NB4 (cell line): Measurements from ENCODE around the gene PDYN.

Experiments used
- DNase-seq: peaks from one replicate; pipeline ENCODE4 v3.0.0; 2010; ENCODE audit warnings: low read depth
- H3K4me3 ChIP-seq: one replicate; pipeline ENCODE4 v1.5.1; 2011; ENCODE audit warnings: mild to moderate bottlenecking, low read depth, low read length, moderate library complexity
- MAX ChIP-seq: IDR thresholded peaks from 2 replicates; pipeline ENCODE4 v1.6.1; 2011; ENCODE audit warnings: low read depth, low read length
- MYC ChIP-seq: IDR thresholded peaks from 2 replicates; pipeline ENCODE4 v1.6.1; 2011; ENCODE audit warnings: low read depth, low read length
- POLR2A ChIP-seq: IDR thresholded peaks from 2 replicates; pipeline ENCODE4 v1.6.1; 2011; ENCODE audit warnings: mild to moderate bottlenecking; ENCODE audit not compliant: insufficient read length; ENCODE audit errors: extremely low read depth
- TF ChIP-seq, protein P1 (sequence below): IDR thresholded peaks from one replicate; pipeline ENCODE4 v1.5.1; 2012; ENCODE audit warnings: low read depth, low read length

PDYN gene

DNA sequence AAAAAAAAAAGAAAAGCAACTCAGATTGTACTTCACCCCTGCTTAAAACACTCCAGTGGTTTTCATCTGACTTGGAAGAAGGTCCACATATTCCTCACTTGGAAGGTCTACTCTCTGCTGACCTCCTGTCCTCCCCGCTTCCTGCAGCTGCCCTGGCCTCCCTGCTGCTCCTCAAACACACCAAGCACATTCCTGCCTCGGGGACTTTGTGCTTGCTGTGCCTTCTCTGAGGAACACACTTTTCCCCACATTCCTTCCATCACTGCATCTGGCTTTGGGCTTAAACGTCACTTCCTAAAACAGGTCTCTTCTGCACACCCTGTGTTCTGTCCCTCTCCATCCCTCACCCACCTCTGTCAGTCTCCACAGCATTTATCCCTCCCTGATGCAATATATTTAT is 4.9 kb upstream of the PDYN start:
- TF ChIP-seq MYC, result no peak
- no peak for TF ChIP-seq POLR2A
- TF ChIP-seq, protein P1, sequence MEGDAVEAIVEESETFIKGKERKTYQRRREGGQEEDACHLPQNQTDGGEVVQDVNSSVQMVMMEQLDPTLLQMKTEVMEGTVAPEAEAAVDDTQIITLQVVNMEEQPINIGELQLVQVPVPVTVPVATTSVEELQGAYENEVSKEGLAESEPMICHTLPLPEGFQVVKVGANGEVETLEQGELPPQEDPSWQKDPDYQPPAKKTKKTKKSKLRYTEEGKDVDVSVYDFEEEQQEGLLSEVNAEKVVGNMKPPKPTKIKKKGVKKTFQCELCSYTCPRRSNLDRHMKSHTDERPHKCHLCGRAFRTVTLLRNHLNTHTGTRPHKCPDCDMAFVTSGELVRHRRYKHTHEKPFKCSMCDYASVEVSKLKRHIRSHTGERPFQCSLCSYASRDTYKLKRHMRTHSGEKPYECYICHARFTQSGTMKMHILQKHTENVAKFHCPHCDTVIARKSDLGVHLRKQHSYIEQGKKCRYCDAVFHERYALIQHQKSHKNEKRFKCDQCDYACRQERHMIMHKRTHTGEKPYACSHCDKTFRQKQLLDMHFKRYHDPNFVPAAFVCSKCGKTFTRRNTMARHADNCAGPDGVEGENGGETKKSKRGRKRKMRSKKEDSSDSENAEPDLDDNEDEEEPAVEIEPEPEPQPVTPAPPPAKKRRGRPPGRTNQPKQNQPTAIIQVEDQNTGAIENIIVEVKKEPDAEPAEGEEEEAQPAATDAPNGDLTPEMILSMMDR, result no peak
- TF ChIP-seq MAX, result no peak
- no peak for DNase-seq
- no peak overlapping the region for H3K4me3 ChIP-seq

DNA sequence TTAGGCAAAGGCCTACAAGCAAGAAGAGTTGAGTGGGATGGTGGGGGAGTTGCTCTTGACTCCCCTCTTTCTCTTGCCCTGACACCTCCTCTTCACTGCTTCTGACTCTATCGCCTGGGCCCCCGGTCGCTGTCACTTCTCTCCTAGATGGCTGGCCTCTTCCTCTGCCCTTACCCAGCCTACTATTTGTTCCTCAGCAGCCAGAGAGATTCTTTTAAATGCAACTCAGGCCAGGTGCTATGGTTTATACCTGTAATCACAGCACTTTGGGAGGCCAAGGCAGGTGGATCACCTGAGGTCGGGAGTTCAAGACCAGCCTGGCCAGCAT is 4.3 kb upstream of the PDYN start:
- TF ChIP-seq MYC (no peak), MAX (no peak), POLR2A (no peak)
- TF ChIP-seq, protein P1, result no peak
- DNase-seq, result no peak
- H3K4me3 ChIP-seq, result no peak overlapping the region

DNA sequence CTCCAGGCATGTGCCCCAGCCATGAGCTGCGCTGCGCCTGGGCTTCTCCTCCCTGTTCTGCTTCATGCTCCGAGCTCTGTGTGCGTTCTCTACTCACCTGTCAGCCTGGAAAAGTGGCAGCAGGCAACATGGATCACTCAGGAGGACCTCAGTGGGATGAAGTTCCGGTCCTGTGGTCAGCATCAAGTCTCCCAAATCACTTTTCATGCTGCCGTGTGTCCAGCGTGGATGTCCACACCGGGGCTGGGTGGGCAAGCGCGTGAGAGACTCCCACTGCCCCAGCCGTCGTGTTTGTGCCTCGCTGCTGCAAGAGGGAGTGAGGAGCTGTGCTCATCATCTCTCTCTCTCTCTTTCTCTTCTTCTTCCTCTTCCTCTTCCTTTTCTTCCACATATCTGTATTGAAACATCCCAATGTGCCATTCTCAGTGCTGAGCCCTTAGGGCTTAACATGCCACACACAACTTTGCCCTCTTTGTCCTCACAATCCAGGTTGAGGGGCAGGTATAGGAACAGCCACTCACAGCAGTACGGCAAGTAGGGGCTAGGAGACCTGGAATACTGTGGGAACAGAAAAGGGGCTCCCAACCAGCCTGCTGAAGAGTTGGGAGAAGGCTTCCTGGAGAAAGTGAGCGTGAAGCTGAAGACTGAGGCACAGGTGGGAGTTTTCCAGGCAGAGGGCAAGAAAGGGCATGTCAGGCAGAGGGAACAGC is 3.8 kb upstream of the PDYN start:
- TF ChIP-seq POLR2A (no peak), MYC (no peak), MAX (no peak)
- TF ChIP-seq, protein P1, result no peak
- DNase-seq, result no peak
- H3K4me3 ChIP-seq, result no peak overlapping the region

GRCh38 chr20:1995531-1996310 is 1.9 kb upstream of the PDYN start:
- DNase-seq, result no peak
- no peak overlapping the region for H3K4me3 ChIP-seq
- TF ChIP-seq MAX (no peak), POLR2A (no peak), MYC (no peak)
- TF ChIP-seq, protein P1, result no peak

- DNase-seq, result no peak
- TF ChIP-seq MYC (no peak), POLR2A (no peak), MAX (no peak)
- TF ChIP-seq, protein P1, result no peak
- H3K4me3 ChIP-seq, result no peak overlapping the region
Measured at GRCh38 chr20:1994627-1995026, 769 bp upstream of the PDYN start.
